ENCODE measurements around the gene COPB1.
"Not testable (repeated sequence)": the region's sequence is repeated elsewhere in the genome, so short reads cannot be mapped to it uniquely, and the experiment has no call there.

The COPB1 gene

DNA sequence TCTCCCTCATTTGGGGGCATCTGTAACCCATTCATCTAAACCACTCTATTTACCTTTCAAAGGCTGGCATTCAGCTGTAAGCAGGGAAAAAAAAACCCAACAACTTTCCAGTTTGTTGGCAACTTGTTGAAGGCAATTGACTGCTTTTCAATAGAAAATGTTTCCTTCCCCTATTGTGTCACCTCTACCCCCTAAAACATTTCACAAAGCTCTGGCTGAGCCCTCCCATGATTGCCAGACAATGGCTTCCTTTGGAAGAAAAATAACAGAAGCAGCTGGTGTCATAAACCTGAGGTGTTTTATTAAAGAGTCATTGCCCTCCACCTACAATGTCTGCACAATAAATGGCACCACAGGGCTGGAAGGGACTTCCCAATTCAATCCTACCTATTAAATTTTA, 42.7 kb upstream of the COPB1 start:
- TF ChIP-seq, protein P1, sequence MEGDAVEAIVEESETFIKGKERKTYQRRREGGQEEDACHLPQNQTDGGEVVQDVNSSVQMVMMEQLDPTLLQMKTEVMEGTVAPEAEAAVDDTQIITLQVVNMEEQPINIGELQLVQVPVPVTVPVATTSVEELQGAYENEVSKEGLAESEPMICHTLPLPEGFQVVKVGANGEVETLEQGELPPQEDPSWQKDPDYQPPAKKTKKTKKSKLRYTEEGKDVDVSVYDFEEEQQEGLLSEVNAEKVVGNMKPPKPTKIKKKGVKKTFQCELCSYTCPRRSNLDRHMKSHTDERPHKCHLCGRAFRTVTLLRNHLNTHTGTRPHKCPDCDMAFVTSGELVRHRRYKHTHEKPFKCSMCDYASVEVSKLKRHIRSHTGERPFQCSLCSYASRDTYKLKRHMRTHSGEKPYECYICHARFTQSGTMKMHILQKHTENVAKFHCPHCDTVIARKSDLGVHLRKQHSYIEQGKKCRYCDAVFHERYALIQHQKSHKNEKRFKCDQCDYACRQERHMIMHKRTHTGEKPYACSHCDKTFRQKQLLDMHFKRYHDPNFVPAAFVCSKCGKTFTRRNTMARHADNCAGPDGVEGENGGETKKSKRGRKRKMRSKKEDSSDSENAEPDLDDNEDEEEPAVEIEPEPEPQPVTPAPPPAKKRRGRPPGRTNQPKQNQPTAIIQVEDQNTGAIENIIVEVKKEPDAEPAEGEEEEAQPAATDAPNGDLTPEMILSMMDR (IDR thresholded peaks at IDR 0.05; ENCODE audit: borderline replicate concordance, control extremely low read depth, extremely low read depth, insufficient read depth, missing control alignments) = no peak
- DNase-seq (ENCODE audit: low spot score) = no peak
- in situ Hi-C loops (cut with MboI; ENCODE audit: low sequenced_read_pairs, unreplicated experiment) = loop anchor here (10.0 kb wide), 2 partner anchors 222 to 352 kb away; partner anchors contain the start of gene CYP2R1

DNA sequence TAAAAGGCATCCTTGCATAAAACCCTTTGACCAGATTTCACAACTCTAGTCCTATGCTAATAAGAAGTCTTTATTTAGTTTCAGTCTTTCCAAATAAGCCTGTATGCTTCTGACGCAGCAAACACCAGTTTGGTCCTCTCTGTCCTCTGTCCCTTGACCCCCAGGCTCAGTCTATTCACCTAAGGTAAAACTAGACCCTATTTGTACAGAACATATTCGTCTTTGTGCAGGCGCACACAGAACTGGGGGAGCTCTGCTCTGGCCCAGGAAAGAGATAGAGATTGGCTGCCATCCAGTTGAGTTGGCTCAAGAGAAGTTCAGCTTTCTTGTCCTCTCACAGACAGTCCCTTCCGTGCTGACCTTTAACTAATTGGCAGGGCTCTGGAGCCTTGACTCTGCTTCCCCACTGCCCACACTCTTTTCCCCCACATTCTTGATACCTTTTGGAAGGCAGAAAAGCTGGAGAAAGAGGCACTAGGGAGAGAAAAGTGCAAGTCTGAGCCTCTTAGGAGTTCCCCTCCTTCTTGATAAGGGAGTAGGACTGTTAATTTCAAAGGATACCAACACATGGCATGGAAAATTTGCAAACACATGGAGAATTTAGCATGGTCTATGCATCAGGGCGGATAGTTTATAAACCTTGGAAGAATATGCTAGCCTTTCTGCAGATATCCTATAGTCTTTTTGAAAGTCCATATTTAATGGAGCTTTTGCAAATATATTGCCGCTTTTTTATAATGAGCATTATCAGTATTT, 41.8 kb upstream of the COPB1 start:
- in situ Hi-C loops (cut with MboI; ENCODE audit: low sequenced_read_pairs, unreplicated experiment) = loop anchor here (10.0 kb wide), 2 partner anchors 223 to 353 kb away; partner anchors contain the start of gene CYP2R1
- DNase-seq (ENCODE audit: low spot score) = no peak
- TF ChIP-seq, protein P1 (IDR thresholded peaks at IDR 0.05; ENCODE audit: borderline replicate concordance, control extremely low read depth, extremely low read depth, insufficient read depth, missing control alignments) = no peak

DNA sequence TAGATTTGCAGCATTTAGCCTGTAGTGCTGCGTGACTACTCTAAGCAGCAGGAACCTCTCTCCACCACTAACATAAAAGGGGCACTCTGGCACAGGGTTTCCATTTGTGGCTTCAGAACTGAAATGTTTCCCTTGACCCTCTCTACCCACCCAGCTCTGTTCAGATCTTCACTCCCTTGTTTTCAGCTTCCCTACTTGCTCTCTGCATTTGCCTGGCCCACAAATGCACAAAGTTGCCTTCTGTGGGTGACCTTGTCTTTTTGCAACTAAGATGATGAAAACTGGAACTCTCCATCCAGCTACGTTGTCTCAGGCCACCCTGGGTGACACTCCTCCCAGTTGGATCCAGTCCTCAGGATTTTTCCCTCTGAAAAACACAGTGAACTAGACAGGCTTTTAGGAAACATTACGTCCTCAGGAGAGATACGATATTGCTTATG, 40.4 kb upstream of the COPB1 start:
- in situ Hi-C loops (cut with MboI; ENCODE audit: low sequenced_read_pairs, unreplicated experiment) = loop anchor here (10.0 kb wide), 2 partner anchors 225 to 355 kb away; partner anchors contain the start of gene CYP2R1
- no peak for DNase-seq (ENCODE audit: low spot score)
- TF ChIP-seq, protein P1 (IDR thresholded peaks at IDR 0.05; ENCODE audit: borderline replicate concordance, control extremely low read depth, extremely low read depth, insufficient read depth, missing control alignments) = no peak

DNA sequence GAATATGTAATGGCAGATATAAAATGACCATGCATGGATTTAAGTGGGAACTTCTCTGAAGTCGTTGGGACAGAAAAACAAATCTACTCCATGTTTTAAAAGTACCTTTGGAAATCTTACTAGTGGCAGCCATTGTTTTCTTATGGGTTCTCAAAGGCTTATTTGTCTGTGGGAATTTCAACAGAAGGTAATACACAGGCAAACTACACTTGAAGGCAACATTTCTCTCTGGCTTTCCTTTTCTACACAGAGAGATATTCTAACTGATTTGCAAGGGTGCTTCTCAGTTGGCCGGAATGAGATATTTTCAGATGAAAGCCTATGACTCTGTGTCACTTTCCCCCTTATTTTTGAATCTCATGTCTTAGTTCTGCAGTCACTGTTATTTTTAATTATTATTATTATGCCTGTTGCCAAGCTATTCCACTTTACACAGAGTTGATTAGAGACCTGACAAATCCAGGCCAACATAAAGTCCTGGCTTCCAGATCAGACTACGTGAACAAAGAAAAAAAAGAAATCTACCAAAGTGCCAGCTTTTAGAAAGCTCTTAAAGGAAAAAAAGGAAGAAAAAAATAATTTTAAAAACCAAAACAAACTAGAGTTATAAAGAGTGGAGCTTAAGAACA, 39.4 kb upstream of the COPB1 start:
- in situ Hi-C loops (cut with MboI; ENCODE audit: low sequenced_read_pairs, unreplicated experiment) = no loop called here
- TF ChIP-seq, protein P1 (IDR thresholded peaks at IDR 0.05; ENCODE audit: borderline replicate concordance, control extremely low read depth, extremely low read depth, insufficient read depth, missing control alignments) = no peak
- no peak for DNase-seq (ENCODE audit: low spot score)

DNA sequence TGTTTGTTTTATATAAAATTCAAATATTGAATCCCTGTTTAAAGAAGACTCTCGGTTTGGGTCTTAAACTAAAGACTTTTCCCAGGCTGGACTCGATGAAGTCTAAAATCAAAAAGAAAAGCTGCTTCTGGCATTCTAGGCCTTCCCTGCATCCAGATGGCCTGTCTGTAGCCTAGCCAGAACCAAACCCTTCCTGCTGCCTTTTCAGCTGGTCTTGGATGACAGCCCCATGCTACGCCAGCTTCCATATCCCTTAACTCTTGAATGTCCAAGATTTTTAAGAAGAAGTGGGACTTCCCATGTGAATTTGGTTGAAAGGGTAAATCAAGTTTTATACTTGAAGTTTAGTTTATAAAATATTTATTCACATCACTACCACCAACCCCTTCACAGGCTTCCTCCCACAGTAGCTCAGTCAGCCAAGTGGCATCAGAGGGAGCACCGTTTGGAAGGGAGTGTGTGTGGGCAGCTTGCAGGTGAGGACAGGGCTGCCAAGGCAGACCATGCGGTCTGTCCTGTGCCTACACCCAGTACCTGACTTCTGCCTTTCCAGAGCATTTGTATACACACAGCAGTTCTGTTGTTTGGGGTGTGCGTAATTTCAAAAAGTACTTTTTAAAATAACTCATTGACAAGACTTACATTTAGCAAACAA, 38.8 kb upstream of the COPB1 start:
- TF ChIP-seq, protein P1 (IDR thresholded peaks at IDR 0.05; ENCODE audit: borderline replicate concordance, control extremely low read depth, extremely low read depth, insufficient read depth, missing control alignments) = no peak
- in situ Hi-C loops (cut with MboI; ENCODE audit: low sequenced_read_pairs, unreplicated experiment) = no loop called here
- no peak for DNase-seq (ENCODE audit: low spot score)

DNA sequence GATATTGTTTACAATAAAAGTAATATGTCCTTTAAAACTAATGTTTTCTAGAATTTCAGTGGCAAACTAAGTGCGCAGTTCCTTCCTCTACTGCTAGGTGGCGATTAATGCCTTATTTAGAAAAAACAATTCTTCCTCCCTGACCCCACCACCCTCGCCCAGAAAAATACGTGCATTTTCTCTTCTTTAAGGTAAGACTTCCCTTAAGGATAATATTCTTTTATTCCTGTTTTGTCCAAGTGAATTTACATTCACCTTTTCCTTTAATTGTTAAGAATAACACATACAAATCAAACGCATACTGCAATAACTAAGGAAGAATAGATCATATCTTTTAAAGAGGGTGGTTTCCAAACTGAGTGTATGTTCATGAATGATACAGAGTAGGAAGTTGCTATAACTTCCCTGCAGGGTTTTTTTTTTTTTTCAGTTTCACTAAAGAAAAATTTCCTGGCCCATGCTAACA, 37.6 kb upstream of the COPB1 start:
- in situ Hi-C loops (cut with MboI; ENCODE audit: low sequenced_read_pairs, unreplicated experiment) = no loop called here
- TF ChIP-seq, protein P1 (IDR thresholded peaks at IDR 0.05; ENCODE audit: borderline replicate concordance, control extremely low read depth, extremely low read depth, insufficient read depth, missing control alignments) = peak; percentile 54
- DNase-seq (ENCODE audit: low spot score) = peak; percentile 69

DNA sequence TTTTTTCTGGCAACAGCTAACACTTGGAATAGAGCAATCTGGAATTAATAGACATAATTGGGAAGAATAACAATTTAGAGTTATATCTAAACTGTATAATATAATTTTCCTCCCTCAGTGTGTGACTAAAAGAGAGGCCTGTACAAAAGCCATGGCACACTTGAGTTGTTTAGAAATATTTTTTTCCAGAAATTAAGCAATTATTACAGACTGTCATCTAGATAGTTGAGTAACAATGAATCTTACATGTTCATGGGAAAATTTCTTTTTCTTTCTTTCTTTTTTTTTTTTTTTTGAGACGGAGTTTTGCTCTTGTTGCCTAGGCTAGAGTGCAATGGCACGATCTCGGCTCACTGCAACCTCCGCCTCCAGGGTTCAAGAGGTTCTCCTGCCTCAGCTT, 35.6 kb upstream of the COPB1 start:
- in situ Hi-C loops (cut with MboI; ENCODE audit: low sequenced_read_pairs, unreplicated experiment); DNase-seq (ENCODE audit: low spot score): not testable (repeated sequence)

Data from GM13976 (cell line).